Urinary bladder (tissue), 4 donors: Measurements from ENCODE around the gene HPGDS. TPM values are rescaled to one million over a fixed set of nuclear protein-coding genes. Genes with fewer than 3 reads are reported as not detected.

Source experiments
- DNase-seq: peaks from one replicate; pipeline ENCODE4 v3.0.0-alpha.2; 2015; ENCODE audit errors: extremely low spot score
- H3K27ac ChIP-seq: one replicate; pipeline ENCODE4 v1.5.1; 2013; ENCODE audit warnings: low read depth, mild to moderate bottlenecking, moderate library complexity
- H3K36me3 ChIP-seq: one replicate; pipeline ENCODE4 v1.6.1; 2013; ENCODE audit warnings: mild to moderate bottlenecking, moderate library complexity; ENCODE audit not compliant: insufficient read depth
- H3K4me1 ChIP-seq: one replicate; pipeline ENCODE4 v1.6.1; 2013; ENCODE audit warnings: mild to moderate bottlenecking, moderate library complexity; ENCODE audit not compliant: insufficient read depth
- H3K4me3 ChIP-seq: one replicate; pipeline ENCODE4 v1.5.1; 2013; ENCODE audit warnings: low read depth, low read length
- WGBS: extraction: QIAGEN DNeasy Blood & Tissue Kit; methylation state at CpG from one replicate; pipeline ENCODE4 v1.1.7; 2013; 5-methylcytosine and 5-hydroxymethylcytosine counted together
- polyA plus RNA-seq: library from polyadenylated mRNA; stranded (reverse); fragments of 200-250 nt; gene quantifications from one replicate; pipeline ENCODE4 v1.2.3, GENCODE V29; 2013
- total RNA-seq: library from RNA; depleted of rRNA; stranded (reverse); fragments of >200 nt; gene quantifications from one replicate; pipeline ENCODE4 v1.2.3, GENCODE V29; 2014
- donor health status: healthy with polysubstance abuse.
- donor health status: healthy.

The HPGDS gene
- total and polyA plus RNA-seq, 2 donors, result 1.5 to 19.3 TPM

DNA sequence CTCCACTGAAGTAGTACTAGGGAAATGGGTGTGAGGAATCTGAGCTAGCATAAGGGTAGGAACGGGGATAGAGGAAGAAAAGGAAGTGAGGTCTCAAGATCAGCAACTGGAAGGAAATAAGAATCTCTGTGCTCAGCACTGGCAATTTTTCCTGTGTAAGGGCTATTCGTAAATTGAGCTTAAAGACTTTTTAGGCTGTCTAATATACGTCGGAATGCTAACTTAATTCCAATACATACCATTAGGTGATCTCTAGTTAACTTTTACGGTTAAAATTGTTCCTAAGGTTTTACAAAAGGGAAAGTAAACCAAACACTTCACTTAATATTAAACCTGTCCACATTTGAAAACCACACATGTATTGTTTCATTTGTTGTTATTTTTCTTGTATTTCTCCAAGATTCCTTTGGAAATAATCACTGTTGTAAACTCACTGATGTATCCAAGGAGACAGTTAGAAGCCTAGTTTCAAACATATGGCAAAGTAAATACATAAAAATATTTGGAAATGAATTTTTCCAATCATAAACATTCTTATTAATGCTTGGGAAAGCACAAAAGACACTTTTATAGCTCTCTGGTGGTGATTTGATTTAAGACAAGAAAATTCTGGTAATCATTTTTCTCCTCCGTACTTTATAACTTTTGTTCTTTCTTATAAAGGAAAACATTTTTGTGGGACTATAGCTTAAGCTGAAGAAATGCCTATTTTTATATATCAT is 28.1 kb upstream of the HPGDS start:
- H3K4me3 ChIP-seq, result no peak overlapping the region
- no peak overlapping the region for H3K27ac ChIP-seq
- 51% methylated on average over 6 of the region's 6 CpGs for WGBS
- no peaks in the 10 kb centered on the region for H3K4me1 ChIP-seq
- DNase-seq, result no peak
- no peaks in the 10 kb centered on the region for H3K36me3 ChIP-seq

DNA sequence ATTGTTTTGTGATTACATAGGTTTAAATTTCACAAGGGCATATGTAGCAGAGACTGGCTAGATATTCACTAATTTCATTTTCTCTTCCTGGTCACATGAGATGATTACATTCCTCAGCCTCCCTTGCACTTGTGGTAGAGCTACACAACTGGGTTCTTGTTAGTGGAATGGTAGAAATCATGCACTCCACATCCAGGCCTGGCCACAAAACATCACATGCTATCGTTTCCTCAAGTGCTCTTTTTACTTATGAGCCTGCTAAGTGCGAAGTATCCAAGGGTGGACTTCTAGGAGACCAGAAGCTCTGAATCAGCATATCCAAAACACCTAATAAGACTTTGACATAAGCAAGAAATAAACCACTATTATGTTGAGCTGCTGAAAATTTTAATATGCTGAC is 26.4 kb upstream of the HPGDS start:
- no peak for DNase-seq
- H3K36me3 ChIP-seq, result no peaks in the 10 kb centered on the region
- H3K4me1 ChIP-seq, result no peaks in the 10 kb centered on the region
- 92% methylated on average over 2 of the region's 2 CpGs for WGBS
- H3K4me3 ChIP-seq, result no peak overlapping the region
- H3K27ac ChIP-seq, result no peak overlapping the region

DNA sequence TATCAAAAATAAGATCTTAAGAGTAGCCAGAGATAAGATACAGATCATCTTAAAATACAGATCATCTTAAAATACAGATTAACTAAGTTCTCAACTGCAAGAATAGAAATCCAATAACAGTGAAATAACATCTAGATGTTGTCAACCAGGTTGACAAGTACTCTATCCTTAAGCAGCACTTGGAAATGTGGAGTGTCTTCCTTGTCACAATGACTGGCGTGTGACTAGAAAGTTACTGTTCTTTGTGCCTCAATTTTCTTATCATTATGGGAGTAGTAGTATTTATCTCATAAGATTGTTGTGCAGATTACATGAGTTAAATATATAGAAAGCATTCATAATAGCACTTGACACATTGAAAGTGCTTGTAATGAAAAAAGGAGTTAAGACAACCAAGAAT is 25.8 kb upstream of the HPGDS start:
- WGBS, result 92% methylated on average over 1 of the region's 1 CpG
- Histone ChIP-seq H3K4me1 (no peaks in the 10 kb centered on the region), H3K4me3 (no peak overlapping the region), H3K27ac (no peak overlapping the region), H3K36me3 (no peaks in the 10 kb centered on the region)
- no peak for DNase-seq

DNA sequence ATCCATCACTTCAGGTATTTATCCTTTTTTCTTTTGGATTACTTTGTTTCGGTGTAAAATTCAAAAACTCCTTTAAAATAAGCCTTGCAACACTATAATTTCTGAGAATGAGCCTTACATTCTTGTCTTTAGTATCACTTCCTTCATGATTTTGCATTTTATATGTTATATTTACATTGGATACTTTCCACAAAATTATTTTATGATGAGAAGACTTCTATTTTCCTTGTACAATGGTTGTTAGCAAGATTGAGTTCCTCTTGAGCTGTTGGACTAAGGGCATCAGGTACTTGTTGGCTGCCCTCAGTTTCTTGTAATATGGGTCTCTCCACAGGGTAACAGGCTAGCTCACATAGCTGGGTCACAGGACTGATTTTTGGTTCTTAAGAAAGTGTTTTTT is 22.7 kb upstream of the HPGDS start:
- no peaks in the 10 kb centered on the region for H3K36me3 ChIP-seq
- no peaks in the 10 kb centered on the region for H3K4me1 ChIP-seq
- 91% methylated on average over 1 of the region's 1 CpG for WGBS
- no peak overlapping the region for H3K27ac ChIP-seq
- DNase-seq, result no peak
- H3K4me3 ChIP-seq, result no peak overlapping the region

- Histone ChIP-seq H3K4me3 (no peak overlapping the region), H3K27ac (no peak overlapping the region), H3K36me3 (no peaks in the 10 kb centered on the region), H3K4me1 (no peaks in the 10 kb centered on the region)
- no peak for DNase-seq
- 58% methylated on average over 4 of the region's 4 CpGs for WGBS
Measured at GRCh38 chr4:94364527-94364926, 21.9 kb upstream of the HPGDS start.

GRCh38 chr4:94363136-94363655 is 20.6 kb upstream of the HPGDS start:
- Histone ChIP-seq H3K27ac (no peak overlapping the region), H3K4me1 (no peaks in the 10 kb centered on the region), H3K36me3 (no peaks in the 10 kb centered on the region), H3K4me3 (no peak overlapping the region)
- 74% methylated on average over 4 of the region's 4 CpGs for WGBS
- no peak for DNase-seq

- H3K27ac ChIP-seq, result no peak overlapping the region
- DNase-seq, result no peak
- no peaks in the 10 kb centered on the region for H3K36me3 ChIP-seq
- H3K4me3 ChIP-seq, result no peak overlapping the region
- H3K4me1 ChIP-seq, result no peaks in the 10 kb centered on the region
- WGBS, result 55% methylated on average over 4 of the region's 4 CpGs
Measured at GRCh38 chr4:94359838-94360237, 17.2 kb upstream of the HPGDS start.

DNA sequence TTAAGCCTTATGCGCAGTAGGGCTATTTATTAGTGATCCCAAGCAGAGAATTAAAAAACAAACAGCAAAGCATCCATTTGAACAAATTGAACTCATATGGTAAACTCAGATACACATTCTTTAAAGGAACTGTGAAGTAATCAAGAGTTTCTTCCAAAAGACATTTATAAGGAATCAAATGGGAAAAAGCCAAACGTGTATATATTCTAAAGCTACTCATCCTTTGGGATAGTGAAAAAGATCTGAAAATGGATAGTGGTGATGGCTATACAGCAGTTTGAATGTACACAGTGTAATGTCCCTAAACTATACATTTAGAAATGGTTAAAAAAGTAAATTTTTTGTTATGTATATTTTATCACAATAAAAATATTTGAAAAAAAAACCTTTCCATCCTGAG is 16.6 kb upstream of the HPGDS start:
- no peak for DNase-seq
- 69% methylated on average over 2 of the region's 2 CpGs for WGBS
- H3K4me1 ChIP-seq, result no peaks in the 10 kb centered on the region
- no peak overlapping the region for H3K27ac ChIP-seq
- no peak overlapping the region for H3K4me3 ChIP-seq
- no peaks in the 10 kb centered on the region for H3K36me3 ChIP-seq

DNA sequence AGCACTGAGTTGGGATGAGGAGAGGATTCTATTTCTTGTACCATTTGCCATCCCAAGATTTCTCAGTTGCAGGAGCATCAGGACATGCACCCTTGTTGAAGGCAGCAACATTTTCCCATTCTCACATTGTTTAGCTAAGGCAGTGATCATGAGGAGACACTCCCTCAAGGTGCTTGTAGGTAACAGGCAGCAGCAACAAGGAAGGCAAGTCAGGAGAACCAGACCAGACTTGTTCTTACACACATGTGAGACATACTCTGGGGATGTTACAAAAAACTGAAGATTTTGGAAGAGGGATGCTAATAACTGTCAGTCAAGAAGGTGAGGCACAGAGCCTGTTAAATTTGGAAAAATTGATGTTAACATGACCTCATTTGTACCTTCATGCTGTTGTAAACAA is 15.5 kb upstream of the HPGDS start:
- Histone ChIP-seq H3K27ac (no peak overlapping the region), H3K36me3 (no peaks in the 10 kb centered on the region), H3K4me3 (no peak overlapping the region), H3K4me1 (no peaks in the 10 kb centered on the region)
- DNase-seq, result no peak

GRCh38 chr4:94357624-94358023 is 15.0 kb upstream of the HPGDS start:
- Histone ChIP-seq H3K4me3 (no peak overlapping the region), H3K27ac (no peak overlapping the region), H3K4me1 (no peaks in the 10 kb centered on the region), H3K36me3 (no peaks in the 10 kb centered on the region)
- WGBS, result 94% methylated on average over 2 of the region's 2 CpGs
- DNase-seq, result no peak

DNA sequence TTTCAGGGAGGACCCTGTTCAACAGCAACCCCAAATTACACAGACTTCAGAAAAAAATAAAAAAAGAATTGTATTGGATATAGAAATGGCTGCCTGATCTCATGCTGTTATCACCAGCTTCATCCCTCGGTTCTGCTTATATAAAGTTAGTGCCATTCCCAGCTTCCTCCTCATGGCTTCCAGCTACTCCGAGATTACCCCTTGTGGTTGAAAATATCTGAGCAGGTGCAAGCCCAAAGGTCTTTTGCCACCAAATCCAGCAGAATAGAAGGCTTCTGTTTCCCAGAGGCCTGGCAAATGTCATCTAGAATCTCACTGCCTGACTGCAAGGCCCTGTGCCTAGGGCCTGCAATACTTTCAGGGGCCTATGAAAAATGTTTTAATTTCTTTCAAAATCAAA is 13.8 kb upstream of the HPGDS start:
- Histone ChIP-seq H3K4me3 (no peak overlapping the region), H3K36me3 (no peaks in the 10 kb centered on the region), H3K4me1 (no peaks in the 10 kb centered on the region), H3K27ac (no peak overlapping the region)
- WGBS, result 65% methylated on average over 2 of the region's 2 CpGs
- no peak for DNase-seq

DNA sequence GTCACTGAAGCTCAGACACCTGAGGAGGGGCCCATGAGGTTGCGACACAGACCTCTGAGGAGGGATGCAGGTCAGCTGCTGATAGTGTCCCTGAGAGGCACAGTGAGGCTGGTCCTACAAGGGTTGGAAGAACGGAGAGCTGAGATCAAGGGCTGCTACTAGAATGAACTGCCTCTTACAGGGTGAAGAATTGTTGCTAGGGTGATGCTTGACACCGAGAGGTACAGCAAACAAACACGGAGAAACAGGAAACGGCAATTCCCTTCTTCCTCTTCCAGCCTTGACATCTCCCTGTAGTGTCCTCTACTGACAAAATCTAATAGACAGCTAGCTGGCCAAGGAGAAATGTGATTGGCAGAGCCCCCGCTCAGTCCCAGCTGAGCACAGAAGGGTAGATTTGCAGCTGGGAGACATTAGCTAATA is 11.8 kb upstream of the HPGDS start:
- WGBS, result 78% methylated on average over 6 of the region's 6 CpGs
- H3K27ac ChIP-seq, result no peak overlapping the region
- no peaks in the 10 kb centered on the region for H3K4me1 ChIP-seq
- no peak for DNase-seq
- H3K4me3 ChIP-seq, result no peak overlapping the region
- no peaks in the 10 kb centered on the region for H3K36me3 ChIP-seq

GRCh38 chr4:94352996-94353395 is 10.4 kb upstream of the HPGDS start:
- Histone ChIP-seq H3K4me1 (no peaks in the 10 kb centered on the region), H3K36me3 (no peaks in the 10 kb centered on the region), H3K4me3 (no peak overlapping the region), H3K27ac (no peak overlapping the region)
- no peak for DNase-seq
- WGBS, result 95% methylated on average over 2 of the region's 2 CpGs

DNA sequence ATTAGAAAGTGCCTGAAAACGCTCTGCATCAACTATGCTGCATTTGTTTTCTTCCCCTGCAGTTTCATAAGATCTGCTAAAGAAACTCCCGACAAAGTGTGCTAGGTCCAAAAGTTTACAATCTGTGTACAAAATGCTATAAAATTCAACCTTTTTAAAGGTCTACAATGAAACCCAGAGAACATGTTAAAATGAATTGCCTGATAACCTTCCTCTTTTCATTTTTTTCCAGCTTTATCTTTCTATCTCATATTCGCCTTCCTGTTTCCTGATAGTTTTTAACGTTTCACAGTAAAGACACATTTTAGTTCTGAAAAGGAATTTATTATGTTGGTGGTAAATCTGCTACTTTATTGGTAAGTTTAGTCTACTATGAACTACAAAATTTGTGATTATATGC is 9.5 kb upstream of the HPGDS start:
- Histone ChIP-seq H3K4me3 (no peak overlapping the region), H3K36me3 (no peaks in the 10 kb centered on the region), H3K27ac (no peak overlapping the region), H3K4me1 (no peaks in the 10 kb centered on the region)
- DNase-seq, result no peak
- WGBS, result 24% methylated on average over 4 of the region's 4 CpGs

- no peaks in the 10 kb centered on the region for H3K36me3 ChIP-seq
- H3K4me3 ChIP-seq, result no peak overlapping the region
- H3K4me1 ChIP-seq, result no peaks in the 10 kb centered on the region
- H3K27ac ChIP-seq, result no peak overlapping the region
- 60% methylated on average over 1 of the region's 1 CpG for WGBS
- no peak for DNase-seq
Measured at GRCh38 chr4:94351319-94351718, 8.7 kb upstream of the HPGDS start.
